Subcutaneous adipose tissue (tissue), 4 donors: ENCODE data around the gene IL27RA. TPM values are rescaled to one million over a fixed set of nuclear protein-coding genes. Genes with fewer than 3 reads are reported as not detected.

ENCODE experiments used
- total RNA-seq, 4 donors: library from RNA; depleted of rRNA; stranded (reverse); fragments of >200 nt; gene quantifications; one replicate each; pipeline ENCODE4 v1.1.0, GENCODE V29; 2016
- TF ChIP-seq, protein P1 (sequence below): fragments of 450-650 bp; IDR thresholded peaks from one replicate; pipeline ENCODE4 v1.5.1; 2016; ENCODE audit warnings: low read depth, mild to moderate bottlenecking, control low read depth, antibody characterized with exemption, moderate library complexity

The IL27RA gene
- total RNA-seq, 4 donors from 2014 or later: 4.1 to 7.0 (median 6.2) TPM

DNA sequence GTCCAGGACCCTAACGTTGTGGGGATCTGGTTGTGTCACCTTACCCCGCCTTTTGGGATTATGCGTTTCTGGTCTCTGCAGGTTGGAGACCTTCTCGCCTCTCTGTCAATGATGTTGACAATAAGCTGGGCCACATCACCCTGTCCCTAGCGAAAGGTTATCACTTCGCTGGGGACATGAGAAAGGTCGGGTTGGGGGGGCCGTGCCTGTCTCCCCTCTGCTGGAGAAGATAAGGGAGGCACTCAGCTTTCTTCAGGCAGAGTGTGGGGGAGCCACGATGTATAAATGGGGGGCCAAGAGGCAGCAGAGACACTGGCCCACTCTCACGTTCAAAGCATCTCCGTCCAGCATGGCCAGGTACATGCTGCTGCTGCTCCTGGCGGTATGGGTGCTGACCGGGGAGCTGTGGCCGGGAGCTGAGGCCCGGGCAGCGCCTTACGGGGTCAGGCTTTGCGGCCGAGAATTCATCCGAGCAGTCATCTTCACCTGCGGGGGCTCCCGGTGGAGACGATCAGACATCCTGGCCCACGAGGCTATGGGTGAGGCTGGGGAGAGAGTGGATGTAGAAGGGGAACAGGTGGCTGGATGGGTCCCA is 3.6 kb upstream of the IL27RA start, which contains the start of gene RLN3:
Gene RLN3 (plus strand): TSS at position 293 of the 595 bp plus-strand sequence. CDS start 57 bp downstream, at position 350.
- TF ChIP-seq, protein P1, sequence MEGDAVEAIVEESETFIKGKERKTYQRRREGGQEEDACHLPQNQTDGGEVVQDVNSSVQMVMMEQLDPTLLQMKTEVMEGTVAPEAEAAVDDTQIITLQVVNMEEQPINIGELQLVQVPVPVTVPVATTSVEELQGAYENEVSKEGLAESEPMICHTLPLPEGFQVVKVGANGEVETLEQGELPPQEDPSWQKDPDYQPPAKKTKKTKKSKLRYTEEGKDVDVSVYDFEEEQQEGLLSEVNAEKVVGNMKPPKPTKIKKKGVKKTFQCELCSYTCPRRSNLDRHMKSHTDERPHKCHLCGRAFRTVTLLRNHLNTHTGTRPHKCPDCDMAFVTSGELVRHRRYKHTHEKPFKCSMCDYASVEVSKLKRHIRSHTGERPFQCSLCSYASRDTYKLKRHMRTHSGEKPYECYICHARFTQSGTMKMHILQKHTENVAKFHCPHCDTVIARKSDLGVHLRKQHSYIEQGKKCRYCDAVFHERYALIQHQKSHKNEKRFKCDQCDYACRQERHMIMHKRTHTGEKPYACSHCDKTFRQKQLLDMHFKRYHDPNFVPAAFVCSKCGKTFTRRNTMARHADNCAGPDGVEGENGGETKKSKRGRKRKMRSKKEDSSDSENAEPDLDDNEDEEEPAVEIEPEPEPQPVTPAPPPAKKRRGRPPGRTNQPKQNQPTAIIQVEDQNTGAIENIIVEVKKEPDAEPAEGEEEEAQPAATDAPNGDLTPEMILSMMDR: no peak

DNA sequence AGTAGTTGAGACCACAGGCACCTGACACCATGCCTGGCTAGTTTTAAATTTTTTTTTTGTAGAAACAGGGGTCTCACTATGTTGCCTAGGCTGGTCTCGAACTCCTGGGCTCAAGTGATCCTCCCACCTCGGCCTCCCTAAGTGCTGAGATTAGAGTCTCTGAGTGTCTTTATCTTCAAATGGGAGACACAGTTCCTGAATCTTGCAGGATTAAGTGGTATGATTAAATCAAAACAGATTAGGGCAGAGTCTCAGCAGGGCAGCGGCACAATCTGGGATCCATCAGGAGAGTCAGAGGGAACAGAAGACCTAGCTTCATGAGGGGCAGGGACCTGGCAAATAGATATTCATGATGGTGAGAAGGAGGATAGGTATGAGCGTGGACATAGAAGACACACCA is 2.7 kb upstream of the IL27RA start:
- TF ChIP-seq, protein P1: no peak

DNA sequence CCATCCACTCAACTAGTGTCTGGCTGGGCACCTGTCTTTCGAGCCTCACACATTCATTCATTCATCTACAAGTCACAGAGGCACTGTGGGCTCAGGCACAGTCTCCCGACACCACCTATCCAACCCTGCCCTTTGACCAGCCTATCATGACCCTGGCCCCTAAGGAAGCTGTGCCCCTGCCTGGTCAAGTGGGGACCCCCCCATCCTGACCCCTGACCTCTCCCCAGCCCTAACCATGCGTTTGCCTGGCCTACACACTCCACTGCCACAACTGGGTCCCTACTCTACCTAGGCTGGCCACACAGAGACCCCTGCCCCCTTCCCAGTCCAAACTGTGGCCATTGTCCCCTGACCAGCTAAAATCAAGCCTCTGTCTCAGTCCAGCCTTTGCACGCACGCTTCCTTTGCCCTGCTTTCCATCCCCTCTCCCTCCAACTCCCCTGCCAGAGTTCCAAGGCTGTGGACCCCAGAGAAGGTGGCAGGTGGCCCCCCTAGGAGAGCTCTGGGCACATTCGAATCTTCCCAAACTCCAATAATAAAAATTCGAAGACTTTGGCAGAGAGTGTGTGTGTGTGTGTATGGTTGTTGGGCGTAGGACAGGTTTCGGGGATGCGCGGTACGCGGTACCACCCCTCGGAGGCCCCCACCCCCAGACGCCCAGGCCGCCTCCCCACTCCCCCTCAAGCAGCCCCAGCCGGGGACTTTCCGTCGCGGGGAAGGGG is 404 bp upstream of the IL27RA start:
- TF ChIP-seq, protein P1: no peak

DNA sequence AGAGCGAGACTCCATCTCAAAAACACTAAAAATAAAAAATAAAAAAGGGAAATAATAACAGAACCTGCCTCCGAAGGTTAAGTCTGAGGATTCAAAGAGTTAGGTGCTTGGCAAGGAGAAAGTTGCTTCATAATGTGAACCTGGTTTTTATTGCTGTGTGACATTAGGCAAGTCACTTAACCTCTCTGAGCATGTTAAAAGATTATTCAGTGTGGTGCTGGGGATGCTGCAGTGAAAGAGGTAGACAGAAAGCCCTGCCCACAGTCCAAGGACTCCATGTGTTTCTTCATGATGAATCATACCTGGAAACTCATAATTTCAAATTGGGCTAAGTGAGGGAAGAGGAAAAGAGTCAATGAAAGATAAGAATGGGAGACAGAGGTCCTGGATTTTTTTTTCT is 2.4 kb downstream of the IL27RA start:
- TF ChIP-seq, protein P1: no peak

DNA sequence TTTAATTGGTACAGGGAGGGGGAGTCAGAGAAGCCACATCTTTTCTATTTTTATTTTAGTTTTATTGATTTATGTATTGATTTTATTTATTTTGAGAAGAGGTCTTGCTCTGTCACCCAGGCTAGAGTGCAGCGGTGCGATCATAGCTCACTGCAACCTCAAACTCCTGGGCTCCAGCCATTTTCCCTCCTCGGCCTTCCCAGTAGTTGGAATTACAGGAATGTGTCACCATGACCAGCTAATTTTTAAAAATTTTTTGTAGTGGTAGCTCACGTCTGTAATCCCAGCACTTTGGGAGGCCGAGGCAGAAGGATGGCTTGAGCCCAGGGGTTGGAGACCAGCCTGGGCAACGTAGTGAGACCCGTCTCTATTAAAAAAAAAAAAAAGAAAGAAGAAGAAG is 4.1 kb downstream of the IL27RA start:
- TF ChIP-seq, protein P1: no peak

DNA sequence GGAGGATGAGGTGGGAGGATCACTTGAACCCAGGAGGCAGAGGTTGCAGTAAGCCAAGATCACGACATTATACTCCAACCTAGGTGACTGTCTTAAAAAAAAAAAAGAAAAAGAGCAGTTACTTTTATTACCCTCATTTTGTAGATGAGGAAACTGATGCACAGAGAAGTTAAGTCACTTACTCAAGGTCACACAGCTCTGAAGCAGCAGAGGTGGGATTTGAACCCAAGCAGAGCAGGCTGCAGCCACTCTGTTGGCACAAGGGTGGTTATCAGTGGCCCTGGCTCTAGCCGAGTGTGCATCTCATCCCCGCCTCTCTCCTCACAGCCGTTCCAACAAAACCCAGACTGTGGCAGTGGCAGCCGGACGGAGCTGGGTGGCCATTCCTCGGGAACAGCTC is 7.6 kb downstream of the IL27RA start:
- TF ChIP-seq, protein P1: no peak

DNA sequence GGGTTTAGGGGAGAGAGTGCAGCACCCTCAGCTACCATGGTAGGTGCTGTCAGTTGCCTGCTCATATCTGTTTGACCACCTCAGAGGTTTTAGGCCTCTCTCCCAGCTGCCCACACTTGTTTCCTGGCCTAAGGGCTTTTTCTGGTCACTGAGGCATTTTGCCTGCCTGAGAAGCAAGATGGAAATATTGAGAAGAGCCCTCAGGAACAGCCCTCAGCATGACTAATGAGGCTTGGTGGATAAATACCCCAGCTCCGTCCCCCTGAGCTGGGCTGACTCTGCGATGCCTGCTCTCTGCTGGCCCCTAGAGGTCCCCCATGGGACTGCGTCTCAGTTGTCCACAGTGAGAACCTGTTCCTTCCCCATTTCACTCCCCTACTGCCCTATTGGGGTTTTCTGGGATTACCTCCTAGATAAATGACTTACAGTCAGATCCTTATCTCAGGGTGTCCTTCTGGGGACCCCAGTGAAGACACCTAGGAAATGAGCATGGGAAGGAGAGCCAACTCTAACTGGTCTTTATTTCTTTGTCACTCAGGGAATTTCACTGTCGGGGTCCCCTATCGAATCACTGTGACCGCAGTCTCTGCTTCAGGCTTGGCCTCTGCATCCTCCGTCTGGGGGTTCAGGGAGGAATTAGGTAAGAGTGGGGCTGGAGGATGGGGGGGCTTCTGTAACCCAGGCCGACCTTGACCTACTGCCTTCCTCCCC is 17.0 kb downstream of the IL27RA start:
- TF ChIP-seq, protein P1: no peak
